Measurements from ENCODE around the gene MB21D2.

The MB21D2 gene

GRCh38 chr3:192869131-192870031 lies 48.3 kb downstream of the MB21D2 start:
- no peak for TF ChIP-seq FOXP2 (optimal IDR thresholded peaks at IDR 0.05; ENCODE audit: borderline replicate concordance, extremely low read depth, extremely low read length, insufficient read depth)
- TF ChIP-seq, protein P1, sequence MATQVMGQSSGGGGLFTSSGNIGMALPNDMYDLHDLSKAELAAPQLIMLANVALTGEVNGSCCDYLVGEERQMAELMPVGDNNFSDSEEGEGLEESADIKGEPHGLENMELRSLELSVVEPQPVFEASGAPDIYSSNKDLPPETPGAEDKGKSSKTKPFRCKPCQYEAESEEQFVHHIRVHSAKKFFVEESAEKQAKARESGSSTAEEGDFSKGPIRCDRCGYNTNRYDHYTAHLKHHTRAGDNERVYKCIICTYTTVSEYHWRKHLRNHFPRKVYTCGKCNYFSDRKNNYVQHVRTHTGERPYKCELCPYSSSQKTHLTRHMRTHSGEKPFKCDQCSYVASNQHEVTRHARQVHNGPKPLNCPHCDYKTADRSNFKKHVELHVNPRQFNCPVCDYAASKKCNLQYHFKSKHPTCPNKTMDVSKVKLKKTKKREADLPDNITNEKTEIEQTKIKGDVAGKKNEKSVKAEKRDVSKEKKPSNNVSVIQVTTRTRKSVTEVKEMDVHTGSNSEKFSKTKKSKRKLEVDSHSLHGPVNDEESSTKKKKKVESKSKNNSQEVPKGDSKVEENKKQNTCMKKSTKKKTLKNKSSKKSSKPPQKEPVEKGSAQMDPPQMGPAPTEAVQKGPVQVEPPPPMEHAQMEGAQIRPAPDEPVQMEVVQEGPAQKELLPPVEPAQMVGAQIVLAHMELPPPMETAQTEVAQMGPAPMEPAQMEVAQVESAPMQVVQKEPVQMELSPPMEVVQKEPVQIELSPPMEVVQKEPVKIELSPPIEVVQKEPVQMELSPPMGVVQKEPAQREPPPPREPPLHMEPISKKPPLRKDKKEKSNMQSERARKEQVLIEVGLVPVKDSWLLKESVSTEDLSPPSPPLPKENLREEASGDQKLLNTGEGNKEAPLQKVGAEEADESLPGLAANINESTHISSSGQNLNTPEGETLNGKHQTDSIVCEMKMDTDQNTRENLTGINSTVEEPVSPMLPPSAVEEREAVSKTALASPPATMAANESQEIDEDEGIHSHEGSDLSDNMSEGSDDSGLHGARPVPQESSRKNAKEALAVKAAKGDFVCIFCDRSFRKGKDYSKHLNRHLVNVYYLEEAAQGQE (IDR thresholded peaks at IDR 0.05; ENCODE audit: insufficient read depth in 1 of 2, low read depth in 2 of 2, low read length in 2 of 2) = no peak
- TF ChIP-seq TAF1 (IDR thresholded peaks at IDR 0.05; ENCODE audit: borderline replicate concordance, insufficient read depth, low read length) = no peak
- no peak for TF ChIP-seq SIN3A (IDR thresholded peaks at IDR 0.05; ENCODE audit: borderline replicate concordance, insufficient read depth, low read length)
- TF ChIP-seq POLR2AphosphoS5 (IDR thresholded peaks at IDR 0.05; ENCODE audit: low read depth, low read length) = no peak

GRCh38 chr3:192867645-192868044 lies 50.0 kb downstream of the MB21D2 start:
- TF ChIP-seq TAF1 (IDR thresholded peaks at IDR 0.05; ENCODE audit: borderline replicate concordance, insufficient read depth, low read length) = no peak
- TF ChIP-seq SIN3A (IDR thresholded peaks at IDR 0.05; ENCODE audit: borderline replicate concordance, insufficient read depth, low read length) = no peak
- no peak for TF ChIP-seq FOXP2 (optimal IDR thresholded peaks at IDR 0.05; ENCODE audit: borderline replicate concordance, extremely low read depth, extremely low read length, insufficient read depth)
- TF ChIP-seq, protein P1 (IDR thresholded peaks at IDR 0.05; ENCODE audit: insufficient read depth in 1 of 2, low read depth in 2 of 2, low read length in 2 of 2) = no peak
- no peak for TF ChIP-seq POLR2AphosphoS5 (IDR thresholded peaks at IDR 0.05; ENCODE audit: low read depth, low read length)

- no peak for TF ChIP-seq SIN3A (IDR thresholded peaks at IDR 0.05; ENCODE audit: borderline replicate concordance, insufficient read depth, low read length)
- TF ChIP-seq, protein P1 (IDR thresholded peaks at IDR 0.05; ENCODE audit: insufficient read depth in 1 of 2, low read depth in 2 of 2, low read length in 2 of 2) = no peak
- TF ChIP-seq FOXP2 (optimal IDR thresholded peaks at IDR 0.05; ENCODE audit: borderline replicate concordance, extremely low read depth, extremely low read length, insufficient read depth) = no peak
- TF ChIP-seq TAF1 (IDR thresholded peaks at IDR 0.05; ENCODE audit: borderline replicate concordance, insufficient read depth, low read length) = no peak
- TF ChIP-seq POLR2AphosphoS5 (IDR thresholded peaks at IDR 0.05; ENCODE audit: low read depth, low read length) = no peak
Observed at GRCh38 chr3:192866804-192867203, 50.9 kb downstream of the MB21D2 start.

- TF ChIP-seq TAF1 (IDR thresholded peaks at IDR 0.05; ENCODE audit: borderline replicate concordance, insufficient read depth, low read length) (no peak), POLR2AphosphoS5 (IDR thresholded peaks at IDR 0.05; ENCODE audit: low read depth, low read length) (no peak), FOXP2 (optimal IDR thresholded peaks at IDR 0.05; ENCODE audit: borderline replicate concordance, extremely low read depth, extremely low read length, insufficient read depth) (no peak), SIN3A (IDR thresholded peaks at IDR 0.05; ENCODE audit: borderline replicate concordance, insufficient read depth, low read length) (no peak)
- TF ChIP-seq, protein P1 (IDR thresholded peaks at IDR 0.05; ENCODE audit: insufficient read depth in 1 of 2, low read depth in 2 of 2, low read length in 2 of 2) = no peak
Observed at GRCh38 chr3:192864941-192865340, 52.7 kb downstream of the MB21D2 start.
